Coronary artery (tissue), 2 donors: ENCODE measurements around the gene MRNIP.
A peak's percentile ranks its signal among the peaks of the same experiment; 100 is the strongest.
"Not testable (repeated sequence)": the region's sequence is repeated elsewhere in the genome, so short reads cannot be mapped to it uniquely, and the experiment has no call there.

ENCODE experiments used
- DNase-seq: peaks from one replicate; pipeline ENCODE4 v3.0.0-alpha.2; 2017; ENCODE audit warnings: low spot score
- H3K27ac ChIP-seq, 2 donors: fragments of 200-600 bp; sonication (generic); one replicate each; pipeline ENCODE4 v1.5.1; 2016 to 2019
- H3K4me3 ChIP-seq: fragments of 200-600 bp; sonication (generic); 2 replicates; pipeline ENCODE4 v1.5.1; 2016; ENCODE audit warnings: mild to moderate bottlenecking, moderate library complexity
- TF ChIP-seq, protein P1 (sequence below): fragments of 200-600 bp; sonication (generic); IDR thresholded peaks from one replicate; pipeline ENCODE4 v1.5.1; 2019; ENCODE audit warnings: antibody characterized with exemption

MRNIP gene

GRCh38 chr5:179839328-179840256 lies 19.0 kb downstream of the MRNIP start:
- TF ChIP-seq, protein P1, sequence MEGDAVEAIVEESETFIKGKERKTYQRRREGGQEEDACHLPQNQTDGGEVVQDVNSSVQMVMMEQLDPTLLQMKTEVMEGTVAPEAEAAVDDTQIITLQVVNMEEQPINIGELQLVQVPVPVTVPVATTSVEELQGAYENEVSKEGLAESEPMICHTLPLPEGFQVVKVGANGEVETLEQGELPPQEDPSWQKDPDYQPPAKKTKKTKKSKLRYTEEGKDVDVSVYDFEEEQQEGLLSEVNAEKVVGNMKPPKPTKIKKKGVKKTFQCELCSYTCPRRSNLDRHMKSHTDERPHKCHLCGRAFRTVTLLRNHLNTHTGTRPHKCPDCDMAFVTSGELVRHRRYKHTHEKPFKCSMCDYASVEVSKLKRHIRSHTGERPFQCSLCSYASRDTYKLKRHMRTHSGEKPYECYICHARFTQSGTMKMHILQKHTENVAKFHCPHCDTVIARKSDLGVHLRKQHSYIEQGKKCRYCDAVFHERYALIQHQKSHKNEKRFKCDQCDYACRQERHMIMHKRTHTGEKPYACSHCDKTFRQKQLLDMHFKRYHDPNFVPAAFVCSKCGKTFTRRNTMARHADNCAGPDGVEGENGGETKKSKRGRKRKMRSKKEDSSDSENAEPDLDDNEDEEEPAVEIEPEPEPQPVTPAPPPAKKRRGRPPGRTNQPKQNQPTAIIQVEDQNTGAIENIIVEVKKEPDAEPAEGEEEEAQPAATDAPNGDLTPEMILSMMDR = no peak
- DNase-seq = no peak

DNA sequence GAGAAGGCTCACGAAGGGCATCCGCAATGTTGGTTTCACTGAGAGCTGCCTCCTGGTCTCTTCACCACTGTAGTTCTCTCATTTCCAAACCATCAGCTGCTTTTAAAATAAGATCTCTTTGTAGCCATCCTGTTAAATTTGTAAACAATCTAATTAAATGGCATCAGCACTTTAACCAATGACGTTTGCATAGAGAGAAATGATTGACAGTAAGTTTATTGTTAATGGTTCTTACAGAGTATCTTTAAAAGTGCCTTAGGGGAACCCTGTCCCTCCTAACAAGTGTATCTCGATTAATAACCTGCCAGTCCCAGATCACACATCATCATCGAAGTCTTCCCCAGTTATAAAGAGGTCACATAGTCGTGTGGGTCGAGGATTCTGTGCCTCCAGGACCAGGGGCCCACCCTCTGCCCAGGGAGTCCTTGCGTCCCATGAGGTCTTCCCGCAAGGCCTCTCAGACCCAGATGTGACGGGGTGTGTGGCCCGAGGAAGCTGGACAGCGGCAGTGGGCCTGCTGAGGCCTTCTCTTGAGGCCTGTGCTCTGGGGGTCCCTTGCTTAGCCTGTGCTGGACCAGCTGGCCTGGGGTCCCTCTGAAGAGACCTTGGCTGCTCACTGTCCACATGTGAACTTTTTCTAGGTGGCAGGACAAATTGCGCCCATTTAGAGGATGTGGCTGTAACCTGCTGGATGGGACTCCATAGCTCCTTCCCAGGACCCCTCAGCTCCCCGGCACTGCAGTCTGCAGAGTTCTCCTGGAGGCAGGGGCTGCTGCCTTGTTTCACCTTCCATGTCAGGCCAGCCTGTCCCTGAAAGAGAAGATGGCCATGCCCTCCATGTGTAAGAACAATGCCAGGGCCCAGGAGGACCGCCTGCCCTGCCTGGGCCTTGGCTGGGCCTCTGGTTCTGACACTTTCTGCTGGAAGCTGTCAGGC lies 21.3 kb downstream of the MRNIP start:
- Histone ChIP-seq H3K27ac (no peak overlapping the region), H3K4me3 (no peak overlapping the region)
- no peak for DNase-seq
- TF ChIP-seq, protein P1 = no peak

More at GRCh38 chr5:179839328-179840256, 19.0 kb downstream of the MRNIP start:
- H3K27ac ChIP-seq = no peak overlapping the region
- no peak overlapping the region for H3K4me3 ChIP-seq

DNA sequence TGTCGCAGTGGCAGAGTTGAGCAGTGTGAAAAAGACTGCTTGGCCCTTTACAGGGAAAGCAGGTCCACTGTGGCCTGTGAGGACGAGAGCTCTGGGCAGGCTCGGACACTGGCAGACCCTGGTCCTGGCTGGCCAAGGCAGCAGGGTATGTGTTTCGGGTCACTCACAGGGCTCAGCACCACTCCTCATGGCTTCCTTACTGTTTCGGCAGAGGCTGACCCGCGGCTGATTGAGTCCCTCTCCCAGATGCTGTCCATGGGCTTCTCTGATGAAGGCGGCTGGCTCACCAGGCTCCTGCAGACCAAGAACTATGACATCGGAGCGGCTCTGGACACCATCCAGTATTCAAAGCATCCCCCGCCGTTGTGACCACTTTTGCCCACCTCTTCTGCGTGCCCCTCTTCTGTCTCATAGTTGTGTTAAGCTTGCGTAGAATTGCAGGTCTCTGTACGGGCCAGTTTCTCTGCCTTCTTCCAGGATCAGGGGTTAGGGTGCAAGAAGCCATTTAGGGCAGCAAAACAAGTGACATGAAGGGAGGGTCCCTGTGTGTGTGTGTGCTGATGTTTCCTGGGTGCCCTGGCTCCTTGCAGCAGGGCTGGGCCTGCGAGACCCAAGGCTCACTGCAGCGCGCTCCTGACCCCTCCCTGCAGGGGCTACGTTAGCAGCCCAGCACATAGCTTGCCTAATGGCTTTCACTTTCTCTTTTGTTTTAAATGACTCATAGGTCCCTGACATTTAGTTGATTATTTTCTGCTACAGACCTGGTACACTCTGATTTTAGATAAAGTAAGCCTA lies 22.2 kb downstream of the MRNIP start:
- Histone ChIP-seq H3K4me3 (no peak overlapping the region), H3K27ac (no peak overlapping the region)
- TF ChIP-seq, protein P1 = no peak
- no peak for DNase-seq

DNA sequence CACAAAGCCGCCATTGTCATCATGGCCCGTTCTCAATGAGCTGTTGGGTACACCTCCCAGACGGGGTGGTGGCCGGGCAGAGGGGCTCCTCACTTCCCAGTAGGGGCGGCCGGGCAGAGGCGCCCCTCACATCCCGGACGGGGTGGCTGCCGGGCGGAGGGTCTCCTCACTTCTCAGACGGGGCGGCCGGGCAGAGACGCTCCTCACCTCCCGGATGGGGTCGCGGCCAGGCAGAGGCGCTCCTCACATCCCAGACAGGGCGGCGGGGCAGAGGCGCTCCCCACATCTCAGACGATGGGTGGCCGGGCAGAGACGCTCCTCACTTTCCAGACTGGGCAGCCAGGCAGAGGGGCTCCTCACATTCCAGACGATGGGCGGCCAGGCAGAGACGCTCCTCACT lies 23.7 kb downstream of the MRNIP start:
- H3K27ac ChIP-seq, DNase-seq, H3K4me3 ChIP-seq: not testable (repeated sequence)

- peak overlapping the region in 1 of 2 donors; percentile 16 for H3K27ac ChIP-seq
- H3K4me3 ChIP-seq = no peak overlapping the region
- DNase-seq = no peak
- TF ChIP-seq, protein P1 = no peak
Measured at GRCh38 chr5:179834120-179834519, 24.5 kb downstream of the MRNIP start.

DNA sequence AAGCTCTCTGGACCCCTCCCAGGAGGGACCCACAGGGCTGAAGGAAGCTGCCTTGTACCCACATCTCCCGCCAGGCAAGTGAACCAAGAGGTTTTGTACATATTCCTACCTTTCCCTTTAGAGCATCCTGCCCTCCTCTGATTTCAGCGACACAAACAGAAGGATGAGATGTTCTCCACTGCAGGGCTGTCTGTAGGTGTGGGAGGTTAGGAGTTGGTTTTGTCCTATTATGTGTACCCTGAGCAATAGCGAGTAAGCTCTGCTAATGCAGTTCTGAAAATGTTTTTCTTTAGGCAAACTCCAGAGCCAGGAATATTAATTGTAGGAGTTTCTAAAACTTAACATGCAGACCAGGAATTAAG lies 24.9 kb downstream of the MRNIP start:
- DNase-seq = no peak
- no peak overlapping the region for H3K27ac ChIP-seq
- TF ChIP-seq, protein P1 = no peak
- H3K4me3 ChIP-seq = no peak overlapping the region
